CD8-positive, alpha-beta memory T cell (primary cell): Measurements from ENCODE around the gene KASH5. TPM values are rescaled to one million over a fixed set of nuclear protein-coding genes. Genes with fewer than 3 reads are reported as not detected.

Experiments
- CTCF ChIA-PET: fragments of 350-600 bp; sonication (Branson Sonifier 250); formaldehyde crosslinking; loops from one replicate; lab custom pipeline; 2021; ENCODE audit warnings: antibody characterized with exemption; lab: Charles Lee
- POLR2A ChIA-PET: fragments of 350-600 bp; sonication (Branson Sonifier 250); formaldehyde crosslinking; loops from one replicate; lab custom pipeline; 2021; ENCODE audit warnings: antibody characterized with exemption; lab: Charles Lee
- DNase-seq, 5 donors: peaks; one replicate each; pipeline versions ENCODE4 v3.0.0 to v3.0.0-alpha.2; 2020 to 2022; ENCODE audit warnings: mixed read lengths in 1 of 5
- H3K27ac ChIP-seq: one replicate; pipeline ENCODE4 v1.7.0; 2013; ENCODE audit warnings: low read depth, mild to moderate bottlenecking, low read length, moderate library complexity
- H3K27me3 ChIP-seq: 2 replicates; pipeline ENCODE4 v1.7.0; 2013; ENCODE audit warnings: low read length, mild to moderate bottlenecking; ENCODE audit not compliant: insufficient read depth, poor library complexity, severe bottlenecking
- H3K36me3 ChIP-seq: 2 replicates; pipeline ENCODE4 v1.7.0; 2013; ENCODE audit warnings: mild to moderate bottlenecking, low read length, moderate library complexity; ENCODE audit not compliant: insufficient read depth
- H3K4me1 ChIP-seq: 2 replicates; pipeline ENCODE4 v1.7.0; 2013; ENCODE audit warnings: mild to moderate bottlenecking, low read length, moderate library complexity; ENCODE audit not compliant: insufficient read depth
- H3K4me3 ChIP-seq: 2 replicates; pipeline ENCODE4 v1.7.0; 2013; ENCODE audit warnings: mild to moderate bottlenecking, low read length
- H3K9me3 ChIP-seq: 2 replicates; pipeline ENCODE4 v1.7.0; 2013; ENCODE audit warnings: mild to moderate bottlenecking, low read length
- H3K27ac Mint-ChIP-seq, 8 donors: one replicate each; pipeline ENCODE4 v1.8.0; 2020 to 2021; ENCODE audit warnings: mixed read lengths in 8 of 8, mild to moderate bottlenecking in 6 of 8, inconsistent platforms in 3 of 8, moderate library complexity in 3 of 8
- H3K27me3 Mint-ChIP-seq, 2 donors: one replicate each; pipeline ENCODE4 v1.8.0; 2020 to 2021; ENCODE audit warnings: mixed read lengths in 2 of 2, mild to moderate bottlenecking in 1 of 2, moderate library complexity in 1 of 2
- H3K36me3 Mint-ChIP-seq, 3 donors: one replicate each; pipeline ENCODE4 v1.8.0; 2020 to 2021; ENCODE audit warnings: mixed read lengths in 3 of 3, inconsistent platforms in 1 of 3, mild to moderate bottlenecking in 1 of 3
- H3K4me1 Mint-ChIP-seq, 3 donors: one replicate each; pipeline ENCODE4 v1.8.0; 2020 to 2021; ENCODE audit warnings: mixed read lengths in 3 of 3, inconsistent platforms in 1 of 3, mild to moderate bottlenecking in 1 of 3
- H3K4me3 Mint-ChIP-seq, 7 donors: one replicate each; pipeline ENCODE4 v1.8.0; 2020 to 2021; ENCODE audit warnings: mixed read lengths in 7 of 7, mild to moderate bottlenecking in 6 of 7, moderate library complexity in 4 of 7, inconsistent platforms in 2 of 7
- H3K9me3 Mint-ChIP-seq, 5 donors: one replicate each; pipeline ENCODE4 v1.8.0; 2020 to 2022; ENCODE audit warnings: mixed read lengths in 5 of 5, mild to moderate bottlenecking in 3 of 5, moderate library complexity in 2 of 5, inconsistent platforms in 1 of 5
- polyA plus RNA-seq: library from polyadenylated mRNA; unstranded; fragments of 300-500 nt; fragmentation: Illumina TruSeq; gene quantifications from one replicate; pipeline ENCODE4 v1.2.3, GENCODE V29; 2021
- total RNA-seq, 2 experiments: library from RNA; stranded (reverse); gene quantifications; one replicate each; pipeline ENCODE4 v1.2.3, GENCODE V29; 2021

KASH5 gene
- total and polyA plus RNA-seq, 3 experiments from 2014 or later: 0.31 TPM; not detected in 2

- Mint-ChIP-seq H3K4me3 (peak overlapping the region in 6 of 7 donors; percentile 37 to 65 (median 47)), H3K27ac (peak overlapping the region in 1 of 8 donors; percentile 11), H3K27me3 (peaks cover 75 to 88% of the 10 kb centered on the region in 2 donors), H3K36me3 (peaks cover 0 to 4% (median 0%) of the 10 kb centered on the region in 3 donors), H3K4me1 (peaks cover 43 to 71% (median 50%) of the 10 kb centered on the region in 3 donors), H3K9me3 (peaks cover 0 to 2% (median 0%) of the 10 kb centered on the region in 5 donors)
- peaks cover 32% of the 10 kb centered on the region for H3K4me1 ChIP-seq
- H3K27me3 ChIP-seq: peaks cover 90% of the 10 kb centered on the region
- no peaks in the 10 kb centered on the region for H3K36me3 ChIP-seq
- CTCF ChIA-PET: interaction anchor here (1.5 kb wide), 1 partner anchor 14 kb away, joined by 4 read pairs; the partner anchor contains the start of gene SLC17A7
- H3K9me3 ChIP-seq: no peaks in the 10 kb centered on the region
- H3K27ac ChIP-seq: no peak overlapping the region
- POLR2A ChIA-PET: no interaction called here
- no peak overlapping the region for H3K4me3 ChIP-seq
- peak in 1 of 5 donors; percentile 20 for DNase-seq
These were observed 40.0 kb downstream of the KASH5 start for GRCh38 chr19:49427855-49428546.

GRCh38 chr19:49428547-49429451, 40.8 kb downstream of the KASH5 start:
- peak overlapping the region in 5 of 7 donors; percentile 35 to 65 (median 47) for H3K4me3 Mint-ChIP-seq
- no peak for DNase-seq
- peaks cover 42 to 71% (median 50%) of the 10 kb centered on the region in 3 donors for H3K4me1 Mint-ChIP-seq
- Histone ChIP-seq H3K4me3 (no peak overlapping the region), H3K9me3 (no peaks in the 10 kb centered on the region), H3K27ac (no peak overlapping the region), H3K36me3 (no peaks in the 10 kb centered on the region), H3K27me3 (peaks cover 90% of the 10 kb centered on the region), H3K4me1 (peaks cover 31% of the 10 kb centered on the region)
- CTCF ChIA-PET: interaction anchor here (1.3 kb wide), 1 partner anchor 35 kb away, joined by 4 read pairs; no protein-coding TSS in a partner anchor
- POLR2A ChIA-PET: interaction anchor here (0.6 kb wide), 1 partner anchor 16 kb away, joined by 6 read pairs; no protein-coding TSS in a partner anchor
- peaks cover 76 to 90% of the 10 kb centered on the region in 2 donors for H3K27me3 Mint-ChIP-seq
- peaks cover 0 to 4% (median 0%) of the 10 kb centered on the region in 3 donors for H3K36me3 Mint-ChIP-seq
- peak overlapping the region in 1 of 8 donors; percentile 11 for H3K27ac Mint-ChIP-seq
- peaks cover 0 to 3% (median 0%) of the 10 kb centered on the region in 5 donors for H3K9me3 Mint-ChIP-seq

GRCh38 chr19:49430172-49430677, 42.2 kb downstream of the KASH5 start:
- peaks cover 91% of the 10 kb centered on the region for H3K27me3 ChIP-seq

GRCh38 chr19:49430678-49431329, 42.8 kb downstream of the KASH5 start:
- Histone ChIP-seq H3K4me1 (peaks cover 25% of the 10 kb centered on the region), H3K9me3 (no peaks in the 10 kb centered on the region), H3K36me3 (no peaks in the 10 kb centered on the region), H3K4me3 (no peak overlapping the region), H3K27me3 (peaks cover 85% of the 10 kb centered on the region), H3K27ac (peak overlapping the region; percentile 12)
- no peak for DNase-seq
- Mint-ChIP-seq H3K4me3 (peak overlapping the region in 1 of 7 donors; percentile 52), H3K9me3 (peaks cover 0 to 3% (median 0%) of the 10 kb centered on the region in 5 donors), H3K27ac (peak overlapping the region in 1 of 8 donors; percentile 27), H3K4me1 (peaks cover 34 to 53% (median 35%) of the 10 kb centered on the region in 3 donors), H3K36me3 (peaks cover 0 to 4% (median 0%) of the 10 kb centered on the region in 3 donors), H3K27me3 (peaks cover 74 to 93% of the 10 kb centered on the region in 2 donors)
- ChIA-PET POLR2A (no interaction called here), CTCF (interaction anchor here (1.4 kb wide), 1 partner anchor 39 kb away, joined by 3 read pairs; no protein-coding TSS in a partner anchor)

More at GRCh38 chr19:49430172-49430677, 42.2 kb downstream of the KASH5 start:
- Histone ChIP-seq H3K9me3 (no peaks in the 10 kb centered on the region), H3K36me3 (no peaks in the 10 kb centered on the region), H3K27ac (no peak overlapping the region), H3K4me1 (peaks cover 27% of the 10 kb centered on the region), H3K4me3 (no peak overlapping the region)
- H3K9me3 Mint-ChIP-seq: peaks cover 0 to 3% (median 0%) of the 10 kb centered on the region in 5 donors
- no peak overlapping the region for H3K4me3 Mint-ChIP-seq
- peak overlapping the region in 1 of 8 donors; percentile 27 for H3K27ac Mint-ChIP-seq
- peaks cover 0 to 4% (median 0%) of the 10 kb centered on the region in 3 donors for H3K36me3 Mint-ChIP-seq
- CTCF ChIA-PET: interaction anchor here (1.3 kb wide), 1 partner anchor 37 kb away, joined by 4 read pairs; no protein-coding TSS in a partner anchor
- H3K27me3 Mint-ChIP-seq: peaks cover 74 to 93% of the 10 kb centered on the region in 2 donors
- no peak for DNase-seq
- peaks cover 36 to 59% (median 41%) of the 10 kb centered on the region in 3 donors for H3K4me1 Mint-ChIP-seq
- POLR2A ChIA-PET: no interaction called here

- Mint-ChIP-seq H3K27ac (no peak overlapping the region), H3K27me3 (peaks cover 74 to 93% of the 10 kb centered on the region in 2 donors), H3K4me1 (peaks cover 33 to 53% (median 35%) of the 10 kb centered on the region in 3 donors), H3K4me3 (peak overlapping the region in 1 of 7 donors; percentile 26), H3K9me3 (peaks cover 0 to 3% (median 0%) of the 10 kb centered on the region in 5 donors), H3K36me3 (peaks cover 0 to 4% (median 0%) of the 10 kb centered on the region in 3 donors)
- H3K9me3 ChIP-seq: no peaks in the 10 kb centered on the region
- peaks cover 80% of the 10 kb centered on the region for H3K27me3 ChIP-seq
- ChIA-PET CTCF (interaction anchor here (1.4 kb wide), 1 partner anchor 39 kb away, joined by 3 read pairs; no protein-coding TSS in a partner anchor), POLR2A (no interaction called here)
- no peaks in the 10 kb centered on the region for H3K36me3 ChIP-seq
- H3K4me3 ChIP-seq: no peak overlapping the region
- peak in 1 of 5 donors; percentile 59 for DNase-seq
- H3K27ac ChIP-seq: peak overlapping the region; percentile 12
- H3K4me1 ChIP-seq: peaks cover 20% of the 10 kb centered on the region
These were observed 43.3 kb downstream of the KASH5 start for GRCh38 chr19:49431330-49431749.

GRCh38 chr19:49432141-49433073, 44.4 kb downstream of the KASH5 start:
- Histone ChIP-seq H3K36me3 (no peaks in the 10 kb centered on the region), H3K9me3 (no peaks in the 10 kb centered on the region), H3K4me1 (peaks cover 19% of the 10 kb centered on the region), H3K4me3 (no peak overlapping the region), H3K27me3 (peaks cover 79% of the 10 kb centered on the region), H3K27ac (no peak overlapping the region)
- H3K27ac Mint-ChIP-seq: peak overlapping the region in 2 of 8 donors; percentile 19 to 32
- H3K9me3 Mint-ChIP-seq: peaks cover 0 to 3% (median 0%) of the 10 kb centered on the region in 5 donors
- ChIA-PET POLR2A (interaction anchor here (0.6 kb wide), 1 partner anchor 151 kb away, joined by 3 read pairs; no protein-coding TSS in a partner anchor), CTCF (interaction anchor here (1.4 kb wide), 1 partner anchor 38 kb away, joined by 3 read pairs; no protein-coding TSS in a partner anchor)
- peaks cover 27 to 49% (median 29%) of the 10 kb centered on the region in 3 donors for H3K4me1 Mint-ChIP-seq
- peaks cover 0 to 4% (median 0%) of the 10 kb centered on the region in 3 donors for H3K36me3 Mint-ChIP-seq
- peak overlapping the region in 3 of 7 donors; percentile 19 to 68 (median 52) for H3K4me3 Mint-ChIP-seq
- peaks cover 73 to 93% of the 10 kb centered on the region in 2 donors for H3K27me3 Mint-ChIP-seq
- DNase-seq: peak in 1 of 5 donors; percentile 20
